Activated B cell treated with CpG ODN at 0.5 μM for 24 hours (primary cell): ENCODE results near the gene FEV. TPM values are rescaled to one million over a fixed set of nuclear protein-coding genes. Genes with fewer than 3 reads are reported as not detected.

Experiments used
- ATAC-seq: fragments of 200-7000 bp; cut with Tn5 transposase; one replicate; pipeline ENCODE4 v1.10.0; 2021; ENCODE audit warnings: low read depth, mild to moderate bottlenecking, moderate library complexity
- CTCF ChIA-PET: fragments of 350-600 bp; sonication (Branson Sonifier 250); formaldehyde crosslinking; loops from one replicate; lab custom pipeline; 2021; ENCODE audit warnings: antibody characterized with exemption; lab: Charles Lee
- POLR2A ChIA-PET: fragments of 350-600 bp; sonication (Branson Sonifier 250); formaldehyde crosslinking; loops from one replicate; lab custom pipeline; 2021; ENCODE audit warnings: antibody characterized with exemption; lab: Charles Lee
- DNase-seq: peaks from one replicate; pipeline ENCODE4 v3.0.0; 2022
- H3K27ac Mint-ChIP-seq: one replicate; pipeline ENCODE4 v1.8.0; 2020; ENCODE audit warnings: mixed read lengths
- H3K27me3 Mint-ChIP-seq: one replicate; pipeline ENCODE4 v1.8.0; 2021; ENCODE audit warnings: mixed read lengths
- H3K36me3 Mint-ChIP-seq: one replicate; pipeline ENCODE4 v1.8.0; 2021; ENCODE audit warnings: low read depth, mixed read lengths
- H3K4me1 Mint-ChIP-seq: one replicate; pipeline ENCODE4 v1.8.0; 2021; ENCODE audit warnings: mixed read lengths
- H3K4me3 Mint-ChIP-seq: one replicate; pipeline ENCODE4 v1.8.0; 2020; ENCODE audit warnings: mild to moderate bottlenecking, mixed read lengths
- H3K9me3 Mint-ChIP-seq: one replicate; pipeline ENCODE4 v1.8.0; 2020; ENCODE audit warnings: mixed read lengths
- intact Hi-C: fragments of 100-400 bp; cut with micrococcal nuclease; formaldehyde crosslinking; loops from one replicate; pipeline ENCODE4 v1.15.1; 2024
- total RNA-seq: library from RNA; stranded (reverse); gene quantifications from 2 replicates; pipeline ENCODE4 v1.2.3, GENCODE V29; 2022
- TF ChIP-seq, protein P1 (sequence below): fragments of 200-600 bp; IDR thresholded peaks from one replicate; pipeline ENCODE4 v1.8.0; 2022; ENCODE audit warnings: antibody characterized with exemption, mild to moderate bottlenecking

Gene FEV
- total RNA-seq, 1 donor from 2014 or later, result not detected

DNA sequence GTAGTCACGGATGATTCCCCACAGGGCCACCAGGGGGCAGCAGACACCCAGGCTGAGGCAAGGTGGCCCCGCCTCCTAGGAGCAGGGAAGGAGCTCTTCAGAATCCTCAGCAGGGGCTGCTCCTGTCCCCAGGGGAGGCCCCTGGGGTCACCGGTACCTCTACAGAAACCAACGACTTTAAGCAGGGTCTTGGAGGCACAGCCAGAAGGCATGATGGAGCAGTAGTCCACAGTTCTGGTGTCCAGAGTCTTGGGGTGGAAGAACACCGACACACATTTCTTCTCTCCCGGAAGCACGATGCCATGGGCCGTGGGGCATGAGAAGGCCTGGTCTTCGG lies 44.8 kb upstream of the FEV start:
- H3K36me3 Mint-ChIP-seq, result no peaks in the 10 kb centered on the region
- H3K27me3 Mint-ChIP-seq, result peaks cover 35% of the 10 kb centered on the region
- no peak overlapping the region for H3K27ac Mint-ChIP-seq
- no peaks in the 10 kb centered on the region for H3K4me1 Mint-ChIP-seq
- ATAC-seq (peak; percentile 87), DNase-seq (peak; percentile 65)
- ChIA-PET POLR2A (no interaction called here), CTCF (interaction anchor here (0.5 to 3.6 kb wide), 18 partner anchors 8 to 500 kb away, joined by 3 to 40 read pairs (median 3); no protein-coding TSS in a partner anchor)
- intact Hi-C loops, result loop anchor here (1.0 kb wide), 4 partner anchors 26 to 176 kb away; no protein-coding TSS in a partner anchor
- TF ChIP-seq, protein P1, sequence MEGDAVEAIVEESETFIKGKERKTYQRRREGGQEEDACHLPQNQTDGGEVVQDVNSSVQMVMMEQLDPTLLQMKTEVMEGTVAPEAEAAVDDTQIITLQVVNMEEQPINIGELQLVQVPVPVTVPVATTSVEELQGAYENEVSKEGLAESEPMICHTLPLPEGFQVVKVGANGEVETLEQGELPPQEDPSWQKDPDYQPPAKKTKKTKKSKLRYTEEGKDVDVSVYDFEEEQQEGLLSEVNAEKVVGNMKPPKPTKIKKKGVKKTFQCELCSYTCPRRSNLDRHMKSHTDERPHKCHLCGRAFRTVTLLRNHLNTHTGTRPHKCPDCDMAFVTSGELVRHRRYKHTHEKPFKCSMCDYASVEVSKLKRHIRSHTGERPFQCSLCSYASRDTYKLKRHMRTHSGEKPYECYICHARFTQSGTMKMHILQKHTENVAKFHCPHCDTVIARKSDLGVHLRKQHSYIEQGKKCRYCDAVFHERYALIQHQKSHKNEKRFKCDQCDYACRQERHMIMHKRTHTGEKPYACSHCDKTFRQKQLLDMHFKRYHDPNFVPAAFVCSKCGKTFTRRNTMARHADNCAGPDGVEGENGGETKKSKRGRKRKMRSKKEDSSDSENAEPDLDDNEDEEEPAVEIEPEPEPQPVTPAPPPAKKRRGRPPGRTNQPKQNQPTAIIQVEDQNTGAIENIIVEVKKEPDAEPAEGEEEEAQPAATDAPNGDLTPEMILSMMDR, result no peak
- no peaks in the 10 kb centered on the region for H3K9me3 Mint-ChIP-seq
- no peak overlapping the region for H3K4me3 Mint-ChIP-seq

DNA sequence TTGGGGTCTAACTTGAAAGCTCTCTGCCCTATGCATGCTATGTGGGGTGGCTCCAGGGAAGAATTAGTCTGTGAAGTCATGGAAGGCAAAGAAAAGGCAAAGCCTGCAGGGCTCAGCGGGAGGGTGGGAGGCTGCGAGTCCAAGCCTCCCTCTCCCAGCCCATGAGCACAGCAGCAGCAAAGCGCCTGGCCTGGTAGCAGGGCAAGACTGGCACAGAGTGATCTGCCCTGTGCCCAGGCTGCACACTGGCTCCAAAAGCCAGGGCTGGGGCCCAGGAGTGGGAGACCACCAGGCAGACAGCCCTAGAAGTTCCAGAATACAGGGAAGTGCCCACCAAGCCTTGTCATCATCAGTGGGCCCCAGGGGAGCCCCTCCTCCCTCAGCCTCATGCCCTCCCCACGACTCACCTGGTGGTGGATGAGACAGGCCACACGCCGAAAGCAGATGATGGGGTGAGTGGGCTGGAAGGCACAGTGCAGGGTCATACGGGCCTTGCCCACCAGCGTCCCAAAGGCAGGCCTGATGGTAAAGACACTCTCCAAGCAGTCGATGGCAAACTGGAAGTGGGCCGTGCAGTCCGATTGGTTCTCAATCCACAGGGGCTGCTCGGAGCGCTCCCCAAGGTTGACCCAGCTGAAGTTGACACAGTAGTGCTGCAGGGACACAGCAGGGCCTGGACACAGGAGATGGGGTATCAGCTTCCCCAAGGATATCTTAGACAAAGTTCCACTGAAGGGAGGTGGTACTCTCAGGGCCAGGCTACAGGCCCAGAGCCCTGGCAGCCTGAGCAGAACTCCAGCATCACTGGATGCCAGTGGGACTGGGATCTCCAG lies 44.2 kb upstream of the FEV start:
- DNase-seq (no peak), ATAC-seq (no peak)
- H3K27ac Mint-ChIP-seq, result no peak overlapping the region
- CTCF ChIA-PET, result interaction anchor here (0.7 to 3.6 kb wide), 16 partner anchors 8 to 501 kb away, joined by 3 to 40 read pairs (median 3); no protein-coding TSS in a partner anchor
- TF ChIP-seq, protein P1, result no peak
- H3K9me3 Mint-ChIP-seq, result no peaks in the 10 kb centered on the region
- no peaks in the 10 kb centered on the region for H3K36me3 Mint-ChIP-seq
- POLR2A ChIA-PET, result no interaction called here
- peaks cover 31% of the 10 kb centered on the region for H3K27me3 Mint-ChIP-seq
- intact Hi-C loops, result loop anchor here (1.0 kb wide), 4 partner anchors 26 to 176 kb away; no protein-coding TSS in a partner anchor
- H3K4me1 Mint-ChIP-seq, result no peaks in the 10 kb centered on the region
- no peak overlapping the region for H3K4me3 Mint-ChIP-seq

- ChIA-PET POLR2A (no interaction called here), CTCF (interaction anchor here (1.5 kb wide), 1 partner anchor 127 kb away, joined by 4 read pairs; no protein-coding TSS in a partner anchor)
- Mint-ChIP-seq H3K9me3 (no peaks in the 10 kb centered on the region), H3K36me3 (no peaks in the 10 kb centered on the region), H3K27ac (no peak overlapping the region), H3K4me3 (no peak overlapping the region), H3K27me3 (peaks cover 28% of the 10 kb centered on the region), H3K4me1 (no peaks in the 10 kb centered on the region)
- ATAC-seq (no peak), DNase-seq (no peak)
- intact Hi-C loops, result no loop called here
- TF ChIP-seq, protein P1, result no peak
Measured at GRCh38 chr2:219028141-219028540, 43.2 kb upstream of the FEV start.

GRCh38 chr2:219027511-219028055 lies 42.6 kb upstream of the FEV start:
- intact Hi-C loops, result no loop called here
- Mint-ChIP-seq H3K27me3 (peaks cover 30% of the 10 kb centered on the region), H3K4me3 (no peak overlapping the region), H3K4me1 (no peaks in the 10 kb centered on the region), H3K27ac (no peak overlapping the region), H3K9me3 (no peaks in the 10 kb centered on the region), H3K36me3 (no peaks in the 10 kb centered on the region)
- DNase-seq (no peak), ATAC-seq (no peak)
- CTCF ChIA-PET, result interaction anchor here (0.6 to 1.5 kb wide), 2 partner anchors 47 to 127 kb away, joined by 3 to 4 read pairs; no protein-coding TSS in a partner anchor
- POLR2A ChIA-PET, result no interaction called here
- TF ChIP-seq, protein P1, result no peak

GRCh38 chr2:219026946-219027345 lies 42.0 kb upstream of the FEV start:
- Mint-ChIP-seq H3K9me3 (no peaks in the 10 kb centered on the region), H3K36me3 (no peaks in the 10 kb centered on the region), H3K4me1 (no peaks in the 10 kb centered on the region), H3K27me3 (peaks cover 26% of the 10 kb centered on the region), H3K4me3 (no peak overlapping the region), H3K27ac (no peak overlapping the region)
- intact Hi-C loops, result no loop called here
- TF ChIP-seq, protein P1, result no peak
- ChIA-PET POLR2A (no interaction called here), CTCF (interaction anchor here (0.6 to 1.5 kb wide), 2 partner anchors 47 to 128 kb away, joined by 3 to 4 read pairs; no protein-coding TSS in a partner anchor)
- DNase-seq, result no peak
- no peak for ATAC-seq
